ENCODE data around the gene TNK2.
A peak's percentile ranks its signal among the peaks of the same experiment; 100 is the strongest.
"Not testable (repeated sequence)": the region's sequence is repeated elsewhere in the genome, so short reads cannot be mapped to it uniquely, and the experiment has no call there.

TNK2 gene

DNA sequence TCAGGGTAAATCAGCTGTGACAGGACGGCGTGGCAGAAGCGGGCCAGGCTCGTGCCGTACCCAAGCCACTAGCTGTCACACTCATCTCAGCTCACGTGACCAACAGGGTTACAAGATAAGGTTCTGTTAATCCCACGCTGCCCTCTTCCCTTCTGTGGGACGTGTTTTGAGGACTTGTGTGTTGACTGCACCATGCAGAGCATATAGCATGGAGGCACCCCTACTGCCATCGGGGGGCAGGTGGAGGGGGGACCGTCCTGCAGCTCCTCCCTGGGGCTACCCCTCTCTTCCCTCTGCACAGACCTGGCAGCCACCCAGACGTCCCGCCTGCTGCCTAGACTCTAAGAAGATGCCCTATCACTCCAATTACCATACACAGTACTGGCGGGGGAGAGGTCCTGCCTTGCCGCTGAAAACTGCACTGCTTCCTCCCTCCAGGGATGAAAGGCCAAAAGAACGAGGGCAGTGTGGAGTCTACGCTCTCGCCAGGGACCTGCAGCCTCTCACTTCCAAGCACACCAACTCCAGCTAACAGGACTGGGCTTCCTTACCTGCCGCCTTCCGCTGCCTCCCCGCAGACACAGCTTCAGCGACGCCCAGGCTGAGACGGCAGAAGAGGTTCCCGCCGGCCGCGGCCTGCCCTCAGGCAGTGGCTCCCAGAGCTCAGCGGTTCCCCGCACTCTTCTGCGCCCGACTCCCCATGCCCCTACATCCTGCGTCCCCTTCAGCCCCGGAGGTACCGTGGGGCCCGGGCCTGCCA, at the start of gene TNK2:
TNK2 (minus strand) TSS at position 618 of the 760 bp plus-strand sequence. CDS start 19,963 bp downstream, outside the sequence.
- DNase-seq: peak; percentile 61

DNA sequence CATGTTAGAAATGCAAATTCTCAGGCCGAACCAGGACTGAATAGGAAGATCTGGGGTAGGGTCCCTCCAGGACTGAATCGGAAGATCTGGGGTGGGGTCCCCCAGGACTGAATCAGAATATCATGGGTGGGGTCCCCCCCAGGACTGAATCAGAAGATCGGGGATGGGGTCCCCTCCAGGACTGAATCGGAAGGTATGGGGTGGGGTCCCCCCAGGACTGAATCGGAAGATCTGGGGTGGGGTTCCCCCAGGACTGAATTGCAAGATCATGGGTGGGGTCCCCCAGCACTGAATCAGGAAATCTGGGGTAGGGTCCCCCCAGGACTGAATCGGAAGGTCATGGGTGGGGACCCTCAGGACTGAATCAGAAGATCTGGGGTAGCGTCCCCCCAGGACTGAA, 48.2 kb upstream of the TNK2 start:
- no peak for DNase-seq

DNA sequence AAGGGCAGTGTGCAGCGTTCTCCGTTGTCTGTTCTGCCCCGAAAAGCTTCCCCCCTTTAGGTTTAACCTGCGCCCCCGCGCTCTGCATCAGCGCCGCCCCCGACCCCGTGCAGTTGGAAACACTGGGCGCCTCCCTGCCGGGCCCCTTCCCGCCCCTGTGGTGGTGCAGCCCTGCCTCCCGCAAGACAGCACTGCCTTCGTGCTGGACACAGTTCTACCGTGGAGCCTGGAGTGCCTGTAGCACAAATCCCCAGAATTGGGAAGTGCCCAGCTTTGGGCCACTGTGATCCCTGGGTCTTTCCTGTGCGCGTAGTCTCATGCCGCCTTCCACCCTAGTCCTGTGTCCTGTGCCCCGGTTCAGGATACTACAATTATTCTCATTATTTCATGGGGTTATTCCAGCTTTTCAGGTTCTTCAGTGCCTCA, 47.1 kb upstream of the TNK2 start:
- DNase-seq: peak; percentile 51

DNA sequence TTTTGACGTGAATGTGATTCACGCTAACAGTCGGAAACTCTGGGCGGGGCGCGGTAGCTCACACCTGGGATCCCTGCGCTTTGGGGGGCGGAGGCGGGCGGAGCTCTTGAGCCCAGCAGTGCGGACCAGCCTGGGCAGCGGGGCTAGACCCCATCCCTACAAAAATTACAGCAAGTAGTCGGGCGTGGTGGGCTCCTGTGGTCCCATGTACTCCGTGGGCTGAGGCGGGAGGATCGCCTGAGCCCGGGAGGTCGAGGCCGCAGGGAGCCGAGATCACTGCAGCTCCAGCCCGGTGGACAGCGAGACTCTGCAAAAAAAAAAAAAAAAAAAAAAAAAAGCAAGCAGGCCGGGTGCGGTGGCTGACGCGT, 46.4 kb upstream of the TNK2 start:
- peak; percentile 40 for DNase-seq

DNA sequence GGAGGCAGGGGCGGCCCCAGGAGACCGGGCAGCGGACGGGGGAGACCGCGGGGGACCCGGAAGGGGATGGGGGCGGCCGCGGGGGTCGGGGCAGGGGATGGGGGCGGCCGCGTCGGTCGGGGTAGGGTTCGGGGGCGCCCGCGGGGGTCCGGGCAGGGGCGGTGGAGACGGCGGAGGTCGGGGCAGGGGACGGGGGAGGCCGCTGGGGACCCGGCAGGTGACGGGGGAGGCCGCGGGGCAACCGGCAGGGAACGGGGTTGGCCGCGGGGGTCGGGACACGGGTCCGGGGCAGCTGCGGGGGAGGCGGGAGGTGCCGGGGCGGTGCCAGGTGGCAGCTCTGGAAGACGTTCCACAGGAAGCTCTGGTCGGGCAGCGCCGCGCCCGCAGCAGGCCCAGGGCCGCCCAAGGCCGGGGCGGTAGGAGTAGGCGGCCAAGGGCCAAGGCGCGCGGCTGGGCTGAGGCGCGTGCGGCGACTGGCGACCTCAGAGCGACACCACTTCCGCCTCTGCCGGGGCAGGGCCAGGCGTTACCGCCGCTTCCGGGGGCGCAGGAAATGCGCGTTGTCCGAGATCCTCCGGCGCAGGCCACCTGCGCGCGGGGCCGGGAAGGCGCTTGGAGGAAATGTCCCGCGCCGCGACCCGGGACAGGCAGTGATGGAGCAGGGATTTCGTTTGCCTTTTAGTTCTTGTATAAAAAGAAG, 45.9 kb upstream of the TNK2 start:
- DNase-seq: peak; percentile 79

DNA sequence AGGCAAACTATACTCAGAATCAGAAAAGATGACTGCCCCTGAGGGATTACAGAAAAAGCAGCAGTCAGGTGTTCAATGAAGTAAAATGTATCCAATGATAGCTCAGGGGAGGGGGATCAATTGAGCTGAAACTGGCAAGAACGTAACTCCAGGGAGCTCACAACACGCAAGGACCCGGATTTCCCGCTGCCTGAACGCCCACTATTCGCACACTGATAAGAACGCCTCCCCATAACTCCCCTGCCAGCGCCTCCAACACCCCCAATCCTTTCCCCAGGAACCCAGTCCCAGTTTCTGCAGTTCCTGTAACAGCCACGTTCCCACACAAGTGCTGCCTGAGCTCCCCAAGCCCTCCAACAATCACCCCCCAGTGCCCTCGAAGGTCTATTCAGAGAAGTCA, 44.2 kb upstream of the TNK2 start:
- DNase-seq: not testable (repeated sequence)

DNA sequence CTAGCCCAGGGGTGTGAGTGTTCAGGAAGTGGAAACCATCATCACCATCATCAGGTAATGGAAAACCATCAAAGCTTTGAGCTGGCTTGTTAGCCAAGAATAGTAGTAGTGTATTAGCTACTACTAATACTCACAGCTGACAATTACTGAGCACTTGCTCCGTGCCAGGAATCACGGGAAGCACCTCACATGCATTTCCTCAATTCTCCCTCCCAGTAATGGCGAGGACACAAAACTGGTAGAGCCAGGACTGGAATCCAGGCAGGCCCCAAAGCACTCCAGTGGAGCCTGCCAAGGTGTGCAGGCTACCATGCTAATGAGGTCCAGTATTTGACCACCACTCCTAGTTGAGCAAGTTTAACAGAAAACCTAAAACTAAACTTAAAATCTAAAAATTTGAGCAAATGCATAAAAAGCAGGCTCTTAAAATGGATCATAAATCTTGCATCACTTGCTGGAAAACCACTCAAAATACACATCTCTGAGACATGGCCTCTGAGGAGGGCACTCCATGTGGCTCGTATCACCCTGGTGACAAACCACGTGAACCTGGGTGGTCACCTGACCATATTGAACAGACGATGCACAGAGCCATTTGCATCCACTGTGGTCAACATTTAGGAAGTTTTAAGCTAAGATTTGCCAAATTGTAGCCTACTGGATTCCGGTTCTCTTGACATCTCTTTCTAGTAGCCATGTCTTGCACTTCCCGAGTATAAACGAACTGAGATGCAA, 43.3 kb upstream of the TNK2 start:
- not testable (repeated sequence) for DNase-seq

DNA sequence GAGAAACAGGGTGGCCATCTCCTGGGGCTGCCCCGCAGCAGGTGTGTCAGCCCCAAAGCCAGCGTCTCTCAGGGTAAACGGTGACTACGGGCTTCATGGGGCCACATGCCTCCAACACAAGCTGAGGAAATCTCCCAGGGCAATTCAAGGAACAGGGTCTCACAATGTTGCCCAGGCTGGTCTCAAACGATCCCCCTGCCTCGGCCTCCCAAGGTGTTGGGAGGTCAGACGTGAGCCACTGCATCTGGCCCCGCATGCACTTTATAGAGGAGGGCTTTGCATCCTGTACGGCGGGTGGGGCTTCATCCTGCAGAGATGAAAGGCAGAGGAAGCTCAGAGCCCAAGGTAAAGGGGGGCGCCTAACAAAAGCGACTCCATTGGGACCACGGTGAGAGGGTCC, 42.4 kb upstream of the TNK2 start:
- not testable (repeated sequence) for DNase-seq

DNA sequence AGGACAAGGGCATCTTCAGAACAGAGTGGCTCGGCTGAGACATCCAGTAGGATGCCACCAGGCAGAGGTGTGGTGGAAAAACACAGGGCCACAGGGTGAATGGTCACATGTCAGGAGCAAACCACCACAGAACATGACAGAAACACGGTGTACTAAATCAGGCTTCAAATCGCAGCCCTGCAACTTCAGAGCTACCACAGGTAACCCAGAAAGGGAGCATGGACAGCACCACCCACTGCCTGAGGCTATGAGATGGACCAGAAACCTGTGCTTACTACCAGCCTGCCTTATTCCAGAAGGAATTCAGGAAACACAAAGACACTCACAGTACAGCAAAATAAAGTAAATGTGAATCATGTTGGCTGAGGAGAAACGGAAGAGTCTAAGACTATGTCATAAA, 41.8 kb upstream of the TNK2 start:
- not testable (repeated sequence) for DNase-seq

DNA sequence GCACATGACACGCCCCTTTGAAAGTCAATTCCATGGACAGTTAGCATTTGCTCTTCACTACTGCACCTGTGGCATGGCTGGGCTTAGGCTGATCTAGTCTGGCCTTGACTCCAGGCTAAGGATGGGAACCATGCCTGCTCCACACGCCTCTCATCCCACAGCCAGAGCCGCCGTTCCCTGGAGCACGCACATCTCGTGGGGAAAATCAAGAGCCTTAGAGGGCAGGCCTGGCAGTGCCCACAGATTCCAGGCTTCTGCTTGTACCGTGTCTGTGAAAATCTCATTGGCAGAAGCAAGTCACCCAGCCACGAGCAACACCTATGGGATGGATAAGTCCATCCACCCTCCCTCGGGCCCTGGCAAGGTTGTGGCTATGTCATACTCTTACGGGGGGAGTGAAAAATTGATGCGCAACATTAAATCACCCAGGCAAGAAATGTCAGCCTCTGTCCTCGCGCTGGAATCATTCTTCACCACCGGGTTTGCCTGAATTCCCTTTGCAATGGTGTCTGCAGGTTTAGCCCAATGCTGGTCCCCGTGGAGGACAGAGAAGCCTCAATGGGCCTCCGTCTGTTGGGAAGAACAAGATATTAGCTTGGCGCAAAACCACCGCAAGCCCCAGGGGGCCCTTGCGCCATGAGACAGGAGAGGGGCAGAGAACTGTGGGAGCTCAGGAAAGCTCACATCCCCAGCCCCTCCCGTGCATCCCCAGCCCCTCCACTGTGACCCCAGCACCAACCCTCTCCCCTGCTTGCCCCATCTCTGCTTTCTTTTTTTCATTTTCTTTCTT, 38.8 kb upstream of the TNK2 start:
- DNase-seq: not testable (repeated sequence)

DNA sequence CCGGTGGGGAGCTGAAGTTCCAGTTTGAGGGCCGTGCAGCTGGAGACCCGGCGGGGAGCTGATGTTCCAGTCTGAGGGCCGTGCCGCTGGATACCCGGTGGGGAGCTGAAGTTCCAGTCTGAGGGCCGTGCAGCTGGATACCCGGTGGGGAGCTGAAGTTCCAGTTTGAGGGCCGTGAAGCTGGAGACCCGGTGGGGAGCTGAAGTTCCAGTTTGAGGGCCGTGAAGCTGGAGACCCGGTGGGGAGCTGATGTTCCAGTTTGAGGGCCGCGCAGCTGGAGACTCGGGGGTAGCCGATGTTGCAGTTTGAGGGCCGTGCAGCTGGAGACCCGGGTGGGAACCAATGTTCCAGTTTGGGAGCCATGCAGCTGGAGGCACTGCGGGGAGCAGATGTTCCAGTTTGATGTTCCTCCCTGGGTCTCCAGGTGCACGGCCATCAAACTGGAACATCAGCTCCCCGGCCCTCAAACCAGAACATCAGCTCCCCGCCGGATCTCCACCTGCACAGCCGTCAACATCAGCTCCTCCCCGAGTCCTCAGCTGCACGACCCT, 33.0 kb upstream of the TNK2 start:
- not testable (repeated sequence) for DNase-seq

DNA sequence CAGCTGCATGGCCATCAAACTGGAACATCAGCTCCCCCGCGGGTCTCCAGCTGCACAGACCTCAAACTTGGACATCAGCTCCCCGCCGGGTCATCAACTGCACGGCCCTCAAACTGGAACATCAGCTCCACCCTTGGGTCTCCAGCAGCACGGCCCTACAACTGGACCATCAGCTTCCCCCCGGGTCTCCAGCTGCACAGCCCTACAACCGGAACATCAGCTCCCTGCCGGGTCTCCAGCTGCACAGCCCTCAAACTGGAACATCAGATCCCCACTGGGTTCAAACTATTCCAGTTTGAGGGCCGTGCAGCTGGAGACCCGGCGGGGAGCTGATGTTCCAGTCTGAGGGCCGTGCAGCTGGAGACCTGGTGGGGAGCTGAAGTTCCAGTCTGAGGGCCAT, 32.5 kb upstream of the TNK2 start:
- not testable (repeated sequence) for DNase-seq

DNA sequence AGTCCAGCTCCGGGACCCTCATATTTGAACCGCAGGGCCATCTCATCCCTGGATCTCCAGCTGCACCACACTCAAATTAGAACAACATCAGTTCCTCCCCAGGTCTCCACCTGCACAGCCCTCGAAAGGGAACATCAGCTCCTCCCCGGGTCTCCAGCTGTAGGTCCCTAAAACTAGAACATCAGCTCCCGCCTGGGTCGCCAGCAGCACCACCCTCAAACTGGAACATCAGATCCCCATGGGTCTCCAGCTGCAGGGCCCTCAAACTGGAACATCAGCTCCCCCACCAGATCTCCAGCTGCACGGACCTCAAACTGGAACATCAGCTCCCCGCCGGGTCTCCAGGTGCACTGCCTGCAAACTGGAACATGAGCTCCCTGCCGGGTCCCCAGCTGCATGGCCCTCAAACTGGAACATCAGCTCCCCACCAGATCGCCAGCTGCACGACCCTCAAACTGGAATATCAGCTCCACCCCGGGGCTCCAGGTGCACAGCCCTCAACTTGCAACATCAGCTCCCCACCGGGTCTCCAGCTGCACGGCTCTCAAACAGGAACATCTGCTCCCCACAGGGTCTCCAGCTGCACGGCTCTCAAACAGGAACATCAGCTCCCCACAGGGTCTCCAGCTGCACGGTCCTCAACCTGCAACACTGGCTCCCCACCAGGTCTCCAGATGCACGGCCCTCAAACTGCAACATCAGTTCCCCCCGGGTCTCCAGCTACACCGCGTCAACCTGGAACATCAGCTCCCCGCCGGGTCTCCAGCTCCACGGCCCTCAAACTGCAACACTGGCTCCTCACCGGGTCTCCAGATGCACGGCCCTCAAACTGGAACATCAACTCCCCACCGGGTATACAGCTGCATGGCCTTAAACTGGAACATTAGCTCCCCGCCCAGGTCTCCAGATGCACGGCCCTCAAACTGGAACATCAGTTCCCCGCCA, 31.4 kb upstream of the TNK2 start:
- not testable (repeated sequence) for DNase-seq

DNA sequence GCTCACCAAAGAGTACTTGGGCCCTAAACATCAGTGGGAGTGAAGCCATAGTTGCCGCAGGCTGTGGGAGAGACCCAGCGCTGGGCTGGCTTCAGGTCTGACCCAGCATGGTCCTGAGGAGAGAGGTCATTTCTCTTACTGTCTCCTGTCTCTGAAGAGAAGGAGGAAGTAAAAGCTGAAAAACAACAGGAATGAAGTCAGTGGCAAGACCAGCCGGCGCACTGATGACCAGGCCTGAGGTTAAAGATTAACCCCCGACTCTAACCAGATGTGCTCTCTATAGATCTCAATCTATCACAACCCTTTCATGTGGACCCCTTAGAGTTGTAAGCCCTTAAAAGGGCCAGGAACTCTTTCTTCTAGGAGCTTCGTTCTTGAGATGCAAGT, 24.7 kb upstream of the TNK2 start:
- not testable (repeated sequence) for DNase-seq

DNA sequence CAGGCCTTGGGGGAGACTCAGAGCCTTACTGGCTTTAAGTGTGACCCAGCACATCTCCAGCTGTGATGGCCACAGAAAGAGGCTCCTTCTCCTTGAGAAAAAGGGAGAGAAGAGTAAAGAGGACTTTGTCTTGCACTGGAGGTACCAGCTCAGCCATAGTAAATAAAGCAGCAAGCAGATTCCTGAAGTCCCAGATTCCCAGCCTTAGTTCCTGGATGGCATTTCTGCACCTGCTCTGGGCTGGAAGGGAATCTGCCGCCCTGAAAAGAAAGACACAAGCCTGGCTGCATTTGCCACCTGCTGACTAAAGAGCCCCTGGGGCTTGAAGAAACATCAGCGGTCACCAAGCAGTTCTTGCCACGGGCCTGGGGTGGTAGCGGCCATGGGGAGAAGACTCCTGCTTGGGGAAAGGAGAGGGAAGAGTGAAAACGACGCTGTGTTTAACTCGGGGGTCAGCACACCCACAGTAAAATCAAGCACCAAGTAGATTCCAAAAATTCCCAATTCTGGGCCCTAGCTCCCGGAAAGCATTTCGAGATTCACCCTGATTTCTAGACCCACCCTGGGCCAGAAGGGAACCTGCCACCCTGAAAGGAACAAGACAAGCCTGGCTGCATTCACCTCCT, 24.2 kb upstream of the TNK2 start:
- no peak for DNase-seq

DNA sequence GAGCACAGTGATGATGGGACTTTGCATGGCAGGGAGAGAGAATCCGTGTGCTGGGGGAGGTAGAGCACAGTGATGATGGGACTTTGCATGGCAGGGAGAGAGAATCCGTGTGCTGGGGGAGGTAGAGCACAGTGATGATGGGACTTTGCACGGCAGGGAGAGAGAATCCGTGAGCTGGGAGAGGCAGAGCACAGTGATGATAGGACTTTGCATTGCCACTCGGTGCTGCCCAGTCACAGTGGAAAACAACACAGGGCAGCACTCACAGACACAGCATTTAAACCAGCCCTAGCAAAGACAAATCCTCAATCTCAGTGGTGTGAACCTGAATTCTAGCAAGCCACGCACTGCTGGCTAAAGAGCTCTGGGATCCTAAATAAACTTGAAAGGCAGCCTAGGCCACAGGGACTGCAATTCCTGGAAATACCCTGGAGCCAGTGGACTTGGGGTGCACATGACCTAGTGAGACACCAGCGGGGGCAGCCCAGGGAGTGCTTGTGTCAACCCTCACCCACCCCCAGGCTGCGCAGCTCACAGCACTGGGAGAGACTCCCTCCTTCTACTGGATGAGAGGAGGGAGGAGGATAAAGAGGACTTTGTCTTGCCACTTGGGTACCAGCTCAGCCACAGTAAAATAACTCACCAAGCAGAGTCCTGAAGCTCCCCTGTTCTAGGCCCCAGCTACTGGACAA, 23.4 kb upstream of the TNK2 start:
- no peak for DNase-seq

DNA sequence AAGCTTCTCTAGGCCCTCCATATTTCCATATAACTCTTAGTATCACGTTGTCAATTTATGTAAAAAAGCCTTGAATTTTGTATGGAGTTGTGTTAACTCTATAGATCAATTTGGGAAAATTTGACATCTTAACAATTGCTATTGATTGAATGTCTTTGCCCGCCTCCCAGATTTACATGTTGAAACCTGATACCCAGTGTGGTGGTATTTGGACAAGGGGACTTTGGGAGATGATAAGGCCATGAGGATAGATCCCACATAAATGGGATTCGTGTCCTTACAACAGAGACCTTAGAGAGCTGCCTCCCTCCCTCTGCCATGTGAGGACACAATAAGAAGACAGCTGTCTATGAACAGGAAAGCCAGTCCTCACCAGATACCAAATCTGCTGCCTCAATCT, 21.1 kb upstream of the TNK2 start:
- DNase-seq: no peak

DNA sequence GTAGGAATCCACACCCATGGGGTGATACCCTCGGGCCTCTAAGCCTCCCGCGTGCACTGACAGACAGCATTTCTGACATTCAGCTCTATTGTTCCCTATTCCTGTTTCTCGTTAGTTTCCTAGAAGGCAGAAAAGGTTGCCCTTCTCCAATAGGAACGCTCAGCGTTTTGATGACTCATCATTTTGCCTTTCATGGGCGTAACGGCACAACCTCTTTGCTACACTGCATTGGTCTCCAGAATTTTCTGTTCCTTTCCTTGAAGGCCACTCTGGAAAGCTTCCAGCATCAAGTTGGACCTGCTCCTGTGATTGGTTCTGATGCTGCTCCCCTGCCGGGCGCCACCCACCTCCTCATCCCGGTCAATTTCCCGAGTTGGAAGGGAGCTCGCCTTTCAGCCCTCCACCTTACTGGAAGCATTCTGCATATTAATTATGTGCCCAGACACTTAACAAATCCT, 13.0 kb upstream of the TNK2 start:
- DNase-seq: no peak

DNA sequence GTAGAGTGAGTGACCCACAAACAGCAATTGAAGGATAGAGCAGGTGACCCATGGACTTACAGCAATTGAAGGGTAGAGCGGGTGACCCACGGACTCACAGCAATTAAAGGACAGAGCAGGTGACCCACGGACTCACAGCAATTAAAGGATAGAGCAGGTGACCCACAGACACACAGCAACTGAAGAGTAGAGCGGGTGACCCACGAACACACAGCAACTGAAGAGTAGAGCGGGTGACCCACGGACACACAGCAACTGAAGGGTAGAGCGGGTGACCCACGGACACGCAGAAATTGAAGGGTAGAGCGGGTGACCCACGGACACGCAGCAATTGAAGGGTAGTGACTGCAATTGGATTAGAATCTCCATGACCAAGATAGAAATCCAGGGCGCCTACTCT, 9.8 kb upstream of the TNK2 start:
- DNase-seq: no peak

DNA sequence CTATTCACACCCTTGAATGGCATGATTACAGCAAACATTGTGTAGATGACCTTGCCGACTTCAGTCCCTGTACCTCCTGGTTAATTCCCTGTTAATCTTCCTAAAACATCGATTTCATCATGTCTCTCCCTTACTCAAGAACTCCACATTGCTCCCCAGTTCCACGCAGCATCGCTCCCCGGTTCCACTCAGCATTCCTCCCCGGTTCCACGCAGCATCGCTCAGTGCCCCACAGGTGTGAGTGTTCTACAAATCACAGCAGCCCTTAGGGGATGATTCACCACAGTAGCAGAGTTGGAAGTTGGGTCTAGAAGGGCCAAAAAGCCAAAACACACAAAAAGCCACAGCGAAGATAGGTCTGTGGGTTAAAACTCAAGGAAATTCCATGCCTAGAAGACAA, 8.6 kb upstream of the TNK2 start:
- no peak for DNase-seq

Data from stimulated activated CD4-positive, alpha-beta T cell treated with anti-CD3 and anti-CD28 coated beads, Interleukin-1b, Interleukin-23, amount 100 ng/mL, for 48 hours (primary cell).